GM23248 (cell line): Measurements from ENCODE around the gene FAM120A. TPM values are rescaled to one million over a fixed set of nuclear protein-coding genes. Genes with fewer than 3 reads are reported as not detected.

Experiments
- DNase-seq: peaks from one replicate; pipeline ENCODE4 v3.0.0-alpha.2; 2015
- H2AFZ ChIP-seq: fragments of 200-600 bp; sonication (generic); 2 replicates; pipeline ENCODE4 v1.6.1; 2016; ENCODE audit warnings: antibody characterized with exemption
- H3F3A ChIP-seq: fragments of 200-600 bp; sonication (generic); 2 replicates; pipeline ENCODE4 v1.6.1; 2016; ENCODE audit warnings: mild to moderate bottlenecking, antibody characterized with exemption, mixed run types; ENCODE audit not compliant: insufficient read depth
- H3K27ac ChIP-seq: fragments of 200-600 bp; sonication (generic); 2 replicates; pipeline ENCODE4 v1.5.1; 2016; ENCODE audit warnings: mild to moderate bottlenecking
- H3K27me3 ChIP-seq: fragments of 200-600 bp; sonication (generic); replicated peaks from 2 replicates; pipeline ENCODE4 v1.6.1; 2016; ENCODE audit warnings: mild to moderate bottlenecking; ENCODE audit not compliant: insufficient read depth
- H3K36me3 ChIP-seq: fragments of 200-600 bp; sonication (generic); 2 replicates; pipeline ENCODE4 v1.6.1; 2016; ENCODE audit warnings: low read depth, mild to moderate bottlenecking
- H3K4me1 ChIP-seq: fragments of 200-600 bp; sonication (generic); 2 replicates; pipeline ENCODE4 v1.6.1; 2016; ENCODE audit warnings: mild to moderate bottlenecking; ENCODE audit not compliant: insufficient read depth
- H3K4me2 ChIP-seq: fragments of 200-600 bp; sonication (generic); one replicate; pipeline ENCODE4 v1.6.1; 2016; ENCODE audit warnings: mild to moderate bottlenecking; ENCODE audit not compliant: unreplicated experiment
- H3K4me3 ChIP-seq: fragments of 200-600 bp; sonication (generic); 2 replicates; pipeline ENCODE4 v1.5.1; 2016; ENCODE audit warnings: mild to moderate bottlenecking
- H3K79me2 ChIP-seq: fragments of 200-600 bp; sonication (generic); 2 replicates; pipeline ENCODE4 v1.6.1; 2016; ENCODE audit warnings: mild to moderate bottlenecking; ENCODE audit not compliant: insufficient read depth
- H3K9ac ChIP-seq: fragments of 200-600 bp; sonication (generic); 2 replicates; pipeline ENCODE4 v1.6.1; 2016; ENCODE audit warnings: mild to moderate bottlenecking
- H3K9me2 ChIP-seq: fragments of 200-600 bp; sonication (generic); 2 replicates; pipeline ENCODE4 v1.6.1; 2016; ENCODE audit warnings: mixed run types, mild to moderate bottlenecking, moderate library complexity; ENCODE audit not compliant: insufficient read depth
- H3K9me3 ChIP-seq: fragments of 200-600 bp; sonication (generic); one replicate; pipeline ENCODE4 v1.6.1; 2017; ENCODE audit warnings: low read depth
- H4K20me1 ChIP-seq: fragments of 200-600 bp; sonication (generic); 2 replicates; pipeline ENCODE4 v1.6.0; 2016; ENCODE audit not compliant: insufficient read depth
- EZH2 ChIP-seq: fragments of 200-600 bp; sonication (generic); IDR thresholded peaks from 2 replicates; pipeline ENCODE4 v1.6.1; 2018; ENCODE audit warnings: antibody characterized with exemption, mild to moderate bottlenecking; ENCODE audit not compliant: insufficient read depth, poor library complexity, severe bottlenecking
- EZH2phosphoT487 ChIP-seq: fragments of 200-600 bp; sonication (generic); IDR thresholded peaks from 2 replicates; pipeline ENCODE4 v1.6.1; 2018; ENCODE audit warnings: antibody characterized with exemption, moderate library complexity, mild to moderate bottlenecking, low read depth; ENCODE audit not compliant: insufficient read depth
- WGBS, 2 experiments: methylation state at CpG; one replicate each; pipeline ENCODE4 v1.1.6; 2015 to 2017; ENCODE audit warnings: low lambda C conversion rate in 2 of 2, low coverage in 1 of 2; ENCODE audit errors: missing lambda C conversion rate in 2 of 2; 5-methylcytosine and 5-hydroxymethylcytosine counted together
- in situ Hi-C: fragments of 300-500 bp; cut with MboI; formaldehyde crosslinking; loops from 2 replicates; pipeline ENCODE4 v1.15.0; 2020
- polyA plus RNA-seq: library from polyadenylated mRNA; unstranded; fragments of >200 nt; fragmentation: Nextera tagmentation; extraction: Ambion mirVana; gene quantifications from 2 replicates; pipeline ENCODE4 v1.2.1, GENCODE V29; 2016
- total RNA-seq: library from RNA; depleted of rRNA; stranded (reverse); fragments of >200 nt; shearing (Covaris generic); gene quantifications from 2 replicates; pipeline ENCODE4 v1.2.3, GENCODE V29; 2014

Gene FAM120A
- total and polyA plus RNA-seq, 2 experiments from 2014 or later = 28.9 to 90.5 TPM

DNA sequence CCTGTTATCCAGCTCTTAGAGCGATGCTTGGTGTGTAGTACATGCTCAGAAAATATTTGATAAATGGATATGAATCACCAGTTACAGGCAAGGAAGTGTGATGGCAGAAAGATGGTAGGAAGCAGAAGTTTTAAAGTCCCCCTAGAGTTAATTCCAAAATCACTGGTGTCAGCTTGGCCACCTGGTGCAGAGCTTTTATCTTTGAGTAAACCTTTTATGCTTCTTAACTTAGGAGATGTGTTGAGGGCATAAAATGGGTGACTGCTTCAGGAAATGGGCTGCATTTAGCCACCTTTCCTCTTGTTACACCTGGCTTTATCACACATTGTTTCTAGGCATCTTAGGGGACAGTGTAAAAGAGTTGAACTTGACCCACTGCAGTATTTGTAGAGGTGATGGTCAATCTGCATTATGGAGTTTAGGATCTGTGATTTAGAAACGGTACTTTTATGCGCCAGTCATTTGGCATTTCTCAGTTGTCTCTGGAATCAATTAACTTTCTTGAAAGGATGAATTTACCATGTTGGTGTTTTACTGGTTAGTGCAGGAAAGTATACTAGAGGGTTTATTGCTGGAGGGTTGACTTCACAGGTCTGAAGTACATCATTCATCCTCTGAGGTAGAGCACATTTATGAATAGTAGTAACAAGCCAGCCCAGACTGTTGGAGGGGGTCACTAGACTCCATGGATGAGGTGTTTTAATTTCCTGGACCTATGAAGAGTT, 9.4 kb downstream of the FAM120A start:
- TF ChIP-seq EZH2phosphoT487 (no peak), EZH2 (no peak)
- no peaks in the 10 kb centered on the region for H3K9me2 ChIP-seq
- H2AFZ ChIP-seq = no peak overlapping the region
- in situ Hi-C loops = no loop called here
- no peaks in the 10 kb centered on the region for H3K9me3 ChIP-seq
- no peak for DNase-seq
- H3K79me2 ChIP-seq = peaks cover 100% of the 10 kb centered on the region
- H3K4me3 ChIP-seq = no peak overlapping the region
- no peak overlapping the region for H3K9ac ChIP-seq
- H4K20me1 ChIP-seq = peaks cover 19% of the 10 kb centered on the region
- 51 to 55% methylated on average over 3 of the region's 3 CpGs for WGBS, 2 experiments
- no peaks in the 10 kb centered on the region for H3K36me3 ChIP-seq
- H3K4me1 ChIP-seq = peaks cover 11% of the 10 kb centered on the region; the same call in 1 of the 2 replicates
- no peaks in the 10 kb centered on the region for H3K27me3 ChIP-seq
- H3F3A ChIP-seq = no peaks in the 10 kb centered on the region
- H3K4me2 ChIP-seq = no peak overlapping the region
- no peak overlapping the region for H3K27ac ChIP-seq

DNA sequence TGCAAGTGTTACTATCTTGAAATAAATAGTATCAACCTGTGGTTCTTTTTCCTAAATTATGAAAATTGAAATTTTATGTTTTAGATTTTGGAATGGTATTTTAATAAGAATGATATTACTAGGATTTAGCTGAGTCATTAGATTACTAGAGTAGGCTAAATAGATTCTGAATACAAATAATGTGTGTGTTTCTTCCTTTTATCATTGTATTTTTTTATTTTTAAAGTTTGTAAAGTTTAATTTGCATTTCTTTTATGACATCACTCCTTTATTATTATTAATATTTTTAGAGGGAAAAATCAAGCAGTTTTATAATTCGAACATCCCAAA, 9.9 kb downstream of the FAM120A start:
- in situ Hi-C loops = no loop called here
- Histone ChIP-seq H3K79me2 (peaks cover 100% of the 10 kb centered on the region), H3K9me3 (no peaks in the 10 kb centered on the region), H3K9ac (no peak overlapping the region), H3K4me1 (peaks cover 11% of the 10 kb centered on the region; the same call in 1 of the 2 replicates), H4K20me1 (peaks cover 19% of the 10 kb centered on the region), H3K4me3 (no peak overlapping the region), H3K27me3 (no peaks in the 10 kb centered on the region), H3K27ac (no peak overlapping the region), H2AFZ (no peak overlapping the region), H3K36me3 (no peaks in the 10 kb centered on the region), H3K9me2 (no peaks in the 10 kb centered on the region), H3K4me2 (no peak overlapping the region), H3F3A (no peaks in the 10 kb centered on the region)
- TF ChIP-seq EZH2 (no peak), EZH2phosphoT487 (no peak)
- DNase-seq = no peak
- 96 to 100% methylated on average over 1 of the region's 1 CpG for WGBS, 2 experiments

DNA sequence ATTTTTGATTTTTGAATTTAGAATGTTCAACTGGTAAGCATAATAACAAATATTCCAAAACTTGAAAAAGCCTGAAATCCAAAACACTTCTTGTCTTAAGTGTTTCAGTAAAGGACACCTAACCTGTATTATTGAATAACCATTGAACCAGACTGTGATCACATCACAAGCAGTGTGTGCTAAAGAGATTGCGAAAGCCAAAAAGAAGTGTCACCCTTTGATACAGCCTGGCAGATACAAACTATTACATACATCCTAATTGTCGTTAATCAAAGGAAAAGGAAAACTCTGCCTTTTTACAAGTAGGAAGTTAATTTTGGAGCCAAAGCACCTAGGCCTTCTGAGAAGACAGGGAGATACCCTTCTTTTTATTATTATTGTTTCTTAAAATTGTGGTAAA, 10.3 kb downstream of the FAM120A start:
- in situ Hi-C loops = no loop called here
- Histone ChIP-seq H4K20me1 (peaks cover 19% of the 10 kb centered on the region), H3K4me2 (no peak overlapping the region), H3K4me1 (peaks cover 11% of the 10 kb centered on the region; the same call in 1 of the 2 replicates), H2AFZ (no peak overlapping the region), H3F3A (no peaks in the 10 kb centered on the region), H3K27me3 (no peaks in the 10 kb centered on the region), H3K9me3 (no peaks in the 10 kb centered on the region), H3K9me2 (no peaks in the 10 kb centered on the region), H3K36me3 (no peaks in the 10 kb centered on the region), H3K9ac (no peak overlapping the region), H3K79me2 (peaks cover 100% of the 10 kb centered on the region), H3K27ac (no peak overlapping the region), H3K4me3 (no peak overlapping the region)
- 100% methylated on average over 2 of the region's 2 CpGs for WGBS, 2 experiments
- DNase-seq = peak; percentile 25
- no peak for TF ChIP-seq EZH2phosphoT487

DNA sequence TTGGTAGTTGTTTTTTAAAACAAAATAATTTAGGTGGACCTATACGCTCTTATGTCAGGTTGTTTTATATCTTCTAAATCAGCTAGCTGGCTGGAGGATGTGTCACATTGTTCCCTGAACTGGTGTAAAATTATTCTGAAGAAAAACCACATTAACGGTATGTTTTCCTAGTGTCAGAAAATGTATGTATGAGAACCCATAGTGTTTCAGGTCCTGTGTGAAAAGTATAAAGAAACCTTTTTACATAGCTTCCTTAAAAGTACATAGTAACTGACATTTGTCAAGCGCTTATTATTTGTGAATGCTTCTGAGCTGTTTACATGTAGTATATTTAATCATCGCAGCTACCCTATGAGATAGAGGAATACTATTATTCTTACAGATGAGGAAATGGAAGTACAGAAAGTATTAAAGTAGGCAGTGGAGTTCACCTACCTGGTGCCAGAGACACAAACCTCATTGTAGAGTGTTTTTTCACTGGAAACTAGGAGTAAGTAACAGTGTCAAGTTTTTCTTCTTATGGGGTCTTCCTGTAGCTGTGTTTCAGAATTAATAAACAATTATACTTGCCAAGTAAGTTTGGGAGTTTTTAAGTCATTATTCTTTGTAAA, 12.3 kb downstream of the FAM120A start:
- peaks cover 11% of the 10 kb centered on the region; the same call in 1 of the 2 replicates for H3K4me1 ChIP-seq
- peaks cover 18% of the 10 kb centered on the region for H4K20me1 ChIP-seq
- no peaks in the 10 kb centered on the region for H3F3A ChIP-seq
- H3K9me3 ChIP-seq = no peaks in the 10 kb centered on the region
- H3K36me3 ChIP-seq = no peaks in the 10 kb centered on the region
- H3K79me2 ChIP-seq = peaks cover 100% of the 10 kb centered on the region
- no peaks in the 10 kb centered on the region for H3K27me3 ChIP-seq
- no peaks in the 10 kb centered on the region for H3K9me2 ChIP-seq
- in situ Hi-C loops = no loop called here
- no peak overlapping the region for H3K4me3 ChIP-seq
- TF ChIP-seq EZH2phosphoT487 (no peak), EZH2 (no peak)
- no peak overlapping the region for H2AFZ ChIP-seq
- WGBS, 2 experiments = 86 to 88% methylated on average over 4 of the region's 4 CpGs
- no peak overlapping the region for H3K9ac ChIP-seq
- DNase-seq = no peak
- no peak overlapping the region for H3K27ac ChIP-seq
- no peak overlapping the region for H3K4me2 ChIP-seq
